A549 (cell line): ENCODE data around the gene CDC37L1.
"Not testable (repeated sequence)": the region's sequence is repeated elsewhere in the genome, so short reads cannot be mapped to it uniquely, and the experiment has no call there.

ENCODE experiments used
- CHD2 ChIP-seq: fragments of 150-350 bp; IDR thresholded peaks from 2 replicates; pipeline ENCODE4 v1.6.1; 2014; ENCODE audit warnings: low read length; ENCODE audit not compliant: partially characterized antibody
- PHF8 ChIP-seq: fragments of 200-600 bp; sonication (generic); IDR thresholded peaks from 2 replicates; pipeline ENCODE4 v1.6.1; 2016; ENCODE audit warnings: low read depth, mild to moderate bottlenecking, antibody characterized with exemption, moderate library complexity, borderline replicate concordance
- POLR2A ChIP-seq: IDR thresholded peaks from 2 replicates; pipeline ENCODE4 v1.6.1; 2012; ENCODE audit warnings: mild to moderate bottlenecking, low read length
- SREBF2 ChIP-seq: fragments of 450-650 bp; IDR thresholded peaks from 2 replicates; pipeline ENCODE4 v1.6.1; 2014; ENCODE audit warnings: mild to moderate bottlenecking, moderate library complexity
- TF ChIP-seq, protein P1 (sequence below): fragments of >200 bp; sonication (Bioruptor Twin); formaldehyde crosslinking; IDR thresholded peaks from 3 replicates; pipeline ENCODE4 v1.5.1; 2016

GRCh38 chr9:4754530-4754929, 75.2 kb downstream of the CDC37L1 start:
- TF ChIP-seq, protein P1, sequence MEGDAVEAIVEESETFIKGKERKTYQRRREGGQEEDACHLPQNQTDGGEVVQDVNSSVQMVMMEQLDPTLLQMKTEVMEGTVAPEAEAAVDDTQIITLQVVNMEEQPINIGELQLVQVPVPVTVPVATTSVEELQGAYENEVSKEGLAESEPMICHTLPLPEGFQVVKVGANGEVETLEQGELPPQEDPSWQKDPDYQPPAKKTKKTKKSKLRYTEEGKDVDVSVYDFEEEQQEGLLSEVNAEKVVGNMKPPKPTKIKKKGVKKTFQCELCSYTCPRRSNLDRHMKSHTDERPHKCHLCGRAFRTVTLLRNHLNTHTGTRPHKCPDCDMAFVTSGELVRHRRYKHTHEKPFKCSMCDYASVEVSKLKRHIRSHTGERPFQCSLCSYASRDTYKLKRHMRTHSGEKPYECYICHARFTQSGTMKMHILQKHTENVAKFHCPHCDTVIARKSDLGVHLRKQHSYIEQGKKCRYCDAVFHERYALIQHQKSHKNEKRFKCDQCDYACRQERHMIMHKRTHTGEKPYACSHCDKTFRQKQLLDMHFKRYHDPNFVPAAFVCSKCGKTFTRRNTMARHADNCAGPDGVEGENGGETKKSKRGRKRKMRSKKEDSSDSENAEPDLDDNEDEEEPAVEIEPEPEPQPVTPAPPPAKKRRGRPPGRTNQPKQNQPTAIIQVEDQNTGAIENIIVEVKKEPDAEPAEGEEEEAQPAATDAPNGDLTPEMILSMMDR: not testable (repeated sequence)
- TF ChIP-seq CHD2, POLR2A, SREBF2, PHF8: not testable (repeated sequence)
